ENCODE data around the gene C10orf95. TPM values are rescaled to one million over a fixed set of nuclear protein-coding genes. Genes with fewer than 3 reads are reported as not detected.

Gene C10orf95
- total RNA-seq, 1 experiment from 2014 or later, result 0.21 TPM

GRCh38 chr10:102458656-102459055 lies 7.3 kb upstream of the C10orf95 start:
- ATAC-seq, result no peak
- Histone ChIP-seq H3K4me1 (ENCODE audit: control insufficient read depth, insufficient read depth, low read length) (peaks cover 21% of the 10 kb centered on the region), H3K4me3 (ENCODE audit: low read depth in 2 of 2, low read length in 2 of 2) (no peak overlapping the region), H3K36me3 (ENCODE audit: control insufficient read depth, insufficient read depth, low read length) (peaks cover 3% of the 10 kb centered on the region; the same call in 1 of the 2 replicates), H3K27me3 (ENCODE audit: control insufficient read depth, insufficient read depth, low read length) (no peaks in the 10 kb centered on the region), H3K27ac (ENCODE audit: low read length) (no peak overlapping the region), H3K9me3 (ENCODE audit: control insufficient read depth, insufficient read depth, low read depth, low read length) (no peaks in the 10 kb centered on the region)
- intact Hi-C loops (cut with micrococcal nuclease; ENCODE audit: unreplicated experiment), result no loop called here
- no TSS peak for BruUV-seq (replicated peaks)
- in situ Hi-C loops (cut with HindIII; ENCODE audit: low pct_unique_long_range_greater_than_20kb, low sequenced_read_pairs), result no loop called here
- ChIA-PET CTCF (interaction anchor here (0.6 kb wide), 1 partner anchor 622 kb away, joined by 9 read pairs; no protein-coding TSS in a partner anchor), POLR2A (interaction anchor here (0.7 kb wide), 1 partner anchor 11 kb away, joined by 5 read pairs; no protein-coding TSS in a partner anchor)
- TF ChIP-seq POLR2AphosphoS5 (IDR thresholded peaks at IDR 0.05; ENCODE audit: low read depth, low read length) (no peak), TCF7L2 (IDR thresholded peaks at IDR 0.05; ENCODE audit: low read depth, low read length) (no peak), REST (IDR thresholded peaks at IDR 0.05; ENCODE audit: insufficient read depth in 1 of 2, low read depth in 2 of 2, low read length in 1 of 2) (no peak), CTCF (IDR thresholded peaks at IDR 0.05) (no peak), SIN3A (IDR thresholded peaks at IDR 0.05; ENCODE audit: borderline replicate concordance, insufficient read depth, low read depth, low read length) (no peak)
- DNase-seq (ENCODE audit: low read depth, low spot score), result no peak

GRCh38 chr10:102457591-102458150 lies 6.3 kb upstream of the C10orf95 start:
- Histone ChIP-seq H3K27me3 (ENCODE audit: control insufficient read depth, insufficient read depth, low read length) (no peaks in the 10 kb centered on the region), H3K36me3 (ENCODE audit: control insufficient read depth, insufficient read depth, low read length) (peaks cover 3% of the 10 kb centered on the region; the same call in 1 of the 2 replicates), H3K4me1 (ENCODE audit: control insufficient read depth, insufficient read depth, low read length) (peaks cover 16% of the 10 kb centered on the region), H3K9me3 (ENCODE audit: control insufficient read depth, insufficient read depth, low read depth, low read length) (no peaks in the 10 kb centered on the region), H3K27ac (ENCODE audit: low read length) (no peak overlapping the region), H3K4me3 (ENCODE audit: low read depth in 2 of 2, low read length in 2 of 2) (no peak overlapping the region)
- no TSS peak for BruUV-seq (replicated peaks)
- intact Hi-C loops (cut with micrococcal nuclease; ENCODE audit: unreplicated experiment) (no loop called here), in situ Hi-C loops (cut with HindIII; ENCODE audit: low pct_unique_long_range_greater_than_20kb, low sequenced_read_pairs) (no loop called here)
- ChIA-PET POLR2A (interaction anchor here (0.6 kb wide), 1 partner anchor 123 kb away, joined by 14 read pairs; no protein-coding TSS in a partner anchor), CTCF (no interaction called here)
- TF ChIP-seq REST (IDR thresholded peaks at IDR 0.05; ENCODE audit: insufficient read depth in 1 of 2, low read depth in 2 of 2, low read length in 1 of 2) (no peak), CTCF (IDR thresholded peaks at IDR 0.05) (no peak), POLR2AphosphoS5 (IDR thresholded peaks at IDR 0.05; ENCODE audit: low read depth, low read length) (no peak), TCF7L2 (IDR thresholded peaks at IDR 0.05; ENCODE audit: low read depth, low read length) (no peak), SIN3A (IDR thresholded peaks at IDR 0.05; ENCODE audit: borderline replicate concordance, insufficient read depth, low read depth, low read length) (no peak)
- no peak for ATAC-seq
- DNase-seq (ENCODE audit: low read depth, low spot score), result no peak

Measured in Panc1 (cell line).